Nucleus accumbens (tissue), 56 donors: ENCODE data around the gene CERKL.

ENCODE experiments used
- DNase-seq, 56 donors: peaks; one replicate each; lab custom pipeline; 2025; lab: John Stamatoyannopoulos, UW

CERKL gene

DNA sequence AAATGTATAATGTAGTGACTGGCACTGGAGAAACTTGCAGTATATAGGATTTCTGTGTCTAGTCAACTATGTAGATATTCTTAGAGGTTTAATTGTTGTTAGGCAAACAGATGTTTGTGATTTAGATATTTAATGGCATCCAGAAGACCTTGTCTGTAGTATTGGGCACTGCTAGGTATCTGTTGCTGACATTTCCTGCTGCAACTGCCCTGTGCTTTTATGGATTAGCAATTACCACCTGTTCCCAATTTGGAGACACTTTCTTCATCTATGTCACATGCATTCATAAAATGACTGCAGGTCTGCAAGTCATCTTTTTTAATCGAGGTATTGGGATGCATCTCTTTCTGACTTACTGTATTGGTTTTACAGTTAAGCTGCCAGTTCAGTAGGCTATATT, 128.5 kb downstream of the CERKL start:
- no peak for DNase-seq

GRCh38 chr2:181527058-181527457, 129.8 kb downstream of the CERKL start:
- DNase-seq, result no peak

- no peak for DNase-seq
Observed at GRCh38 chr2:181526014-181526413, 130.9 kb downstream of the CERKL start.

- DNase-seq, result no peak
Observed at GRCh38 chr2:181523756-181524155, 133.1 kb downstream of the CERKL start.

DNA sequence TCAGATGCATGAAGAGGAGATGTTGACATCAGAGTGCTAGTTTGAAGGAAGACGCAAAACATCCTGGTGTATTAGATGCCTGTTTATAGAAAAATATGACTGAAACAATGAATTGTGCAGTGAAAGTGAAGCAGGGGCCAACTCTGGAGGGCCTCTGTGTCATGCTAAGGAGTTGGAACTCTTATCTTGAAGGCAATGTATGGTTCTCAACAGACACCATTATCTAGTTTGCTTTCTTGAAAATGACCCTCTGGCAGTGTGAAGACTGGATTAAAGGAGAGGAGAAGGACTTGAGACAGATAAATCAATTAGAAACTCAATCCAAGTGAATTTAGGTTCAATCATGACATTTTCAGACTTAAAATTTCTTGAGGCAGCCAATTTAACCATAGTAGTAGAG, 136.7 kb downstream of the CERKL start:
- no peak for DNase-seq

DNA sequence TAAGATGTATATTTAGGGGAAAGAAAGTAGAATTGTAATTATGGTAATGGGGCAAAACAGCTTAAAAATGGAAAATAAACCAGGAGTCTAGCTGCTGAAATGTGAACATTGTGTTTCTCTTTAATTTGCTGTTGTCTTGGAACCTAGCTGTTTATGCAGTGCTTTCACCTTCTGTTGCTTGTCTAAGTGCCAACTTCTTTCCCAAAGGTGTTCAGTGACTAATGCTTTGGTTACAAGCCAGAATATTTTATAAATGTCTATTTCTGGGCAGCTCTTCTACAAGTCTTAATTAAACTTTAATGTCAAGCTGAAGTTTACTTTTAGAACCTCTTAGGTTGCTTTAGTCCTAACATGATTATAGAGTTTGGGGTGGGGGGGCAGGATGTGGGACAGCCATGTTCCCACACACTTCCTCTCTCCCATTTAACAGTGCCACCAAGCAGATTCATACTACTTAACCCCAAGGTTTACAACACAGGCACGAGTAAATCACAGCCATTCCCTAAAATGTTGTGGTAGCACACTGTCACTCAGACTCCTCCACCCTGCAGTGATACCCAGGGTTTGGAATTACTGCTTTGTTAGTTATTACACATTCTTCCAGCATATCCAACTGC, 139.1 kb downstream of the CERKL start:
- DNase-seq, result no peak

DNA sequence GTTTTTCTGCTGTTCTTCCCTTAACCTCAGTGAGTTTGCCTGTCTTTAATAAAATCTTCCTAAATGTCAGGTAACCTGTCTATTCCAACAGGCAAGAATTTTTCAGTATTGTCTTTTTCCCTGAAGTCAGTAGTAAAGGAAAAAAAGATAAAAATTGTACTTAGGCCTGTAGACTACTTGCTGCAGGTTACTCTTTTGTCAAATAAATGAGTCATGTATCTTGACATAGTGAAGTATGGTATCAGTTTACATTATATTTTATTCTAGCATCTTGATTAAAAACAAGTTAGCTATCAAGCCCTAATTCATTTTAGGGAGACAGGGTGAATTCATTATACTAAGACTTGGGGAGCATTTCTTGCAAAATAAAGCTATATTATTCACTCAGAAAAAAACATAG, 139.9 kb downstream of the CERKL start:
- no peak for DNase-seq

DNA sequence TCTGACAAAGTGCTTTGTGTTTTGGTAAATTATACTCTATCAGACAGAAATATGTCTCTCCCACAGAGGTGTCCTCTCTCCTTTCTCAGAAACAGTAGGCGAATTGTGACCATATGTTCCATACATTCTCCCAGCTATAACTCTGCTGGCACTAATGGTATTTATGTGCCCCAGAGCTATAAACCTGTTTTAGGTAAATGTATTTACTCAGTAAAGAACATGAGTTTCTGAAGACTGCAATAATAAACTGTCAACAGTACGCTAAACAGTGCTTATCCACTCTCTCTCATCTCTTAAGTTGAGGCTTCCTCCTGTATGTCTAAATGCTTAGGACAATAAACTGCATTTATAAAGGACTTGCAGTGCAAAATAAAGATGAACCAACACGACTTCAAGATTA, 141.2 kb downstream of the CERKL start:
- DNase-seq, result no peak

DNA sequence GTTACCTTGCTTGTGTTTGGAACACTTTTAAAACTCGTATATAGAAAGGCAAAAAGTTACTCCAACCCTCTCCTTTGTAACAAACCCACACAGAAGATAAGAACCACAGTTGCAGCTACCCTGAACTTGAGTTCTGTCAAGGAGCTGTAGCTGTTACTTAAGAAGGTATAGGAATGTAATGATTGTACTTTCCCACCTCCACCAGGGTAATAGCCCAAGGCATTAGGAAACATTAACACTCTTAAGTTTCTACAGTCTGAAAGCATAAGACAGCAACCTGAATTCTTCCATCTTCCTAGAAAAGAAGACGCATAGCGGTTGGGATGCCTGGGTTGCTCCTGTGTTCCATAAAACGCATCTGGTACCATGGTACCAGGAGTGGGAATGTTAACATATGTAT, 156.7 kb downstream of the CERKL start:
- DNase-seq, result no peak

DNA sequence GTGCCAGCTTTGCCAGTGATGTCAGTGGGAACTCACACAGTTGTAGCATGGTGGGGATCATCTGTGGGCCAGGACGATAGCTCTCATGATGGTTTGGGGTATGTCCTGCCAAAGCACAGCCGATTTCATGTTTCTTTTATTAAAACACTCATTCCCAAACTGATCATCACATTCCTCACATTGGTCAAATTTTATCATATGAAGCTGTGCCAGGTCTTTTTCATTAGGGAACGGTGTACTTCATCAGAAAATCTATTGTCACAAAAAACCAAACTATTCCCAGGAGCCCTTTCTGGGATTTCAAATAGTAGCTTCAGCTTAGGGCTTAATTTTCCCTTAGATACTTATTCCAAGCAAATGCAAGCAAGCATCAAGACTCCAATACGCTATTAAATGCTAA, 157.7 kb downstream of the CERKL start:
- DNase-seq, result no peak
